ENCODE measurements around the gene U2AF2.

GRCh38 chr19:55616395-55616875 lies 38.4 kb upstream of the U2AF2 start:
- TF ChIP-seq HES2 (IDR thresholded peaks at IDR 0.05) = no peak
- TF ChIP-seq EP300 (IDR thresholded peaks at IDR 0.05) = no peak
- no peak for TF ChIP-seq MYC (IDR thresholded peaks at IDR 0.05; ENCODE audit: borderline replicate concordance, low read length)
- no peak for TF ChIP-seq CBX2 (IDR thresholded peaks at IDR 0.05; ENCODE audit: borderline replicate concordance, low read depth)
- no peak for TF ChIP-seq POLR2A (IDR thresholded peaks at IDR 0.05; ENCODE audit: low read length)
- TF ChIP-seq EHF (CRISPR knock-in tag; IDR thresholded peaks at IDR 0.05) = no peak
- no peak for TF ChIP-seq RNF2 (IDR thresholded peaks at IDR 0.05; ENCODE audit: borderline replicate concordance, low read depth)
- TF ChIP-seq CTCF (IDR thresholded peaks at IDR 0.05) = no peak
